ENCODE data around the gene SERPINA10. TPM values are rescaled to one million over a fixed set of nuclear protein-coding genes. Genes with fewer than 3 reads are reported as not detected.

Gene SERPINA10
- total RNA-seq, 2 donors from 2014 or later: not detected

DNA sequence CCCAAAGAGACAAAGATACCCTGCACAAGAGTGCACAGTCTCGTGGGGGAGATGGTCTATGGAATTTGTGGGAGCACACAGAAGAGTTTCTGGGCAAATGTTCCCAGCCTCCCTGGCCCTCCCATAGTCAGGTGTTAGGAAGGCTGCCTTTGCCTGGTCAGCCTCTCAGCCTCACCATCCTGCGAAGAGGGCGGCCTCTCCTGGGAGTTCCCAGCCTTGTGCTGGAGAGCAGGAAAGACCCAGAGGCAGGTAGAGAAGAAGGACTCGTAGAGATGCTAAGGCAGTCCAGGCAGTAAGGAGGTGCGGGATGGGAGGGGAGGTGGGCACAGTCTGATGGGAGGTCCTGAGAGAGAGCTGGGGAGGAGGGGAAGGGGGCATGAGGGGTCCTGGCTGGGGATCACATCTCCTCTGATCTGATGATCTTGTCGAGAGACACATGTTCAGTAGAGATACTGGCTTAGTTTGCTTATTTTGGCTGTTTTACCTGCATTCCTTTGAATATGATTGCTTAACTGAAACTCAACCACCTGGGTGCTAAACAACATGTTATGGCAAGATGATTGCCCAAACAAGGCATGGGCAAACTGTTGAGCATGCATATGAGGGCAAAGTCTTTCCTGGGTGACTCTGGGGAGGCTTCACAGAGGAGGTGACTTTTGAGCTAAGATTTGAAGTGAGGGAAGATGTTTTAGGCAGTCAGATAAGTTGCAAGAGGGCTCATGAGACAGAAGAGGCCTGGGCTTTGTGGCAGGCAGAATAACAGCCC lies 19.6 kb upstream of the SERPINA10 start:
- Histone ChIP-seq H3K9ac (ENCODE audit: extremely low read depth, low read length, poor library complexity, severe bottlenecking) (no peak overlapping the region), H3K27ac (ENCODE audit: low read depth, low read length) (no peak overlapping the region), H3K4me1 (ENCODE audit: control insufficient read depth, insufficient read depth, low read length) (no peaks in the 10 kb centered on the region), H3K27me3 (ENCODE audit: control insufficient read depth, insufficient read depth, low read length, poor library complexity, severe bottlenecking) (no peaks in the 10 kb centered on the region), H3K9me3 (ENCODE audit: control insufficient read depth, low read length) (peaks cover 4% of the 10 kb centered on the region), H3K36me3 (ENCODE audit: control insufficient read depth, insufficient read depth, low read length) (no peaks in the 10 kb centered on the region), H3K4me3 (ENCODE audit: low read length) (no peak overlapping the region)
- Mint-ChIP-seq H3K4me1 (no peaks in the 10 kb centered on the region), H3K27ac (no peak overlapping the region), H3K27me3 (ENCODE audit: insufficient read depth) (peaks cover 4% of the 10 kb centered on the region), H3K4me3 (no peak overlapping the region), H3K36me3 (ENCODE audit: low read depth) (no peaks in the 10 kb centered on the region), H3K9me3 (peaks cover under 1% of the 10 kb centered on the region)
- no peak for TF ChIP-seq CTCF (conservative IDR thresholded peaks at IDR 0.05)
- DNase-seq: no peak
- 86 to 100% methylated on average over 3 to 6 of the region's 6 CpGs for WGBS, 2 experiments (ENCODE audit: insufficient coverage in 1 of 2, insufficient read length in 1 of 2)

GRCh38 chr14:94310248-94310647 lies 17.2 kb upstream of the SERPINA10 start:
- no peaks in the 10 kb centered on the region for H3K36me3 Mint-ChIP-seq (ENCODE audit: low read depth)
- H3K27ac Mint-ChIP-seq: no peak overlapping the region
- 88 to 93% methylated on average over 3 of the region's 3 CpGs for WGBS, 2 experiments (ENCODE audit: insufficient coverage in 1 of 2, insufficient read length in 1 of 2)
- peaks cover 3% of the 10 kb centered on the region for H3K9me3 Mint-ChIP-seq
- no peaks in the 10 kb centered on the region for H3K4me1 Mint-ChIP-seq
- Histone ChIP-seq H3K36me3 (ENCODE audit: control insufficient read depth, insufficient read depth, low read length) (no peaks in the 10 kb centered on the region), H3K27me3 (ENCODE audit: control insufficient read depth, insufficient read depth, low read length, poor library complexity, severe bottlenecking) (no peaks in the 10 kb centered on the region), H3K4me1 (ENCODE audit: control insufficient read depth, insufficient read depth, low read length) (no peaks in the 10 kb centered on the region), H3K27ac (ENCODE audit: low read depth, low read length) (no peak overlapping the region), H3K9me3 (ENCODE audit: control insufficient read depth, low read length) (peaks cover 7% of the 10 kb centered on the region), H3K9ac (ENCODE audit: extremely low read depth, low read length, poor library complexity, severe bottlenecking) (no peak overlapping the region), H3K4me3 (ENCODE audit: low read length) (no peak overlapping the region)
- peaks cover 9% of the 10 kb centered on the region for H3K27me3 Mint-ChIP-seq (ENCODE audit: insufficient read depth)
- no peak overlapping the region for H3K4me3 Mint-ChIP-seq
- DNase-seq: no peak
- TF ChIP-seq CTCF (conservative IDR thresholded peaks at IDR 0.05): no peak

GRCh38 chr14:94309721-94310120 lies 16.7 kb upstream of the SERPINA10 start:
- Histone ChIP-seq H3K9me3 (ENCODE audit: control insufficient read depth, low read length) (peaks cover 7% of the 10 kb centered on the region), H3K4me1 (ENCODE audit: control insufficient read depth, insufficient read depth, low read length) (no peaks in the 10 kb centered on the region), H3K9ac (ENCODE audit: extremely low read depth, low read length, poor library complexity, severe bottlenecking) (no peak overlapping the region), H3K36me3 (ENCODE audit: control insufficient read depth, insufficient read depth, low read length) (no peaks in the 10 kb centered on the region), H3K4me3 (ENCODE audit: low read length) (no peak overlapping the region), H3K27me3 (ENCODE audit: control insufficient read depth, insufficient read depth, low read length, poor library complexity, severe bottlenecking) (no peaks in the 10 kb centered on the region), H3K27ac (ENCODE audit: low read depth, low read length) (no peak overlapping the region)
- WGBS, 2 experiments (ENCODE audit: insufficient coverage in 1 of 2, insufficient read length in 1 of 2): 90 to 98% methylated on average over 9 to 10 of the region's 10 CpGs
- H3K36me3 Mint-ChIP-seq (ENCODE audit: low read depth): no peaks in the 10 kb centered on the region
- no peak overlapping the region for H3K27ac Mint-ChIP-seq
- no peak for TF ChIP-seq CTCF (conservative IDR thresholded peaks at IDR 0.05)
- no peaks in the 10 kb centered on the region for H3K4me1 Mint-ChIP-seq
- peaks cover 3% of the 10 kb centered on the region for H3K9me3 Mint-ChIP-seq
- no peak for DNase-seq
- H3K27me3 Mint-ChIP-seq (ENCODE audit: insufficient read depth): peaks cover 9% of the 10 kb centered on the region
- H3K4me3 Mint-ChIP-seq: no peak overlapping the region
